GM19238 (cell line): Measurements from ENCODE around the gene MAU2.
"Not testable (repeated sequence)": the region's sequence is repeated elsewhere in the genome, so short reads cannot be mapped to it uniquely, and the experiment has no call there.

ENCODE experiments used
- DNase-seq: peaks from one replicate; pipeline ENCODE4 v3.0.0; 2011; ENCODE audit warnings: low spot score; ENCODE audit not compliant: insufficient read length

MAU2 gene

GRCh38 chr19:19382118-19382517, 61.5 kb downstream of the MAU2 start:
- no peak for DNase-seq

- no peak for DNase-seq
These were observed 63.9 kb downstream of the MAU2 start for GRCh38 chr19:19384486-19384885.

- DNase-seq: peak; percentile 91
These were observed 64.7 kb downstream of the MAU2 start for GRCh38 chr19:19385131-19385895.

DNA sequence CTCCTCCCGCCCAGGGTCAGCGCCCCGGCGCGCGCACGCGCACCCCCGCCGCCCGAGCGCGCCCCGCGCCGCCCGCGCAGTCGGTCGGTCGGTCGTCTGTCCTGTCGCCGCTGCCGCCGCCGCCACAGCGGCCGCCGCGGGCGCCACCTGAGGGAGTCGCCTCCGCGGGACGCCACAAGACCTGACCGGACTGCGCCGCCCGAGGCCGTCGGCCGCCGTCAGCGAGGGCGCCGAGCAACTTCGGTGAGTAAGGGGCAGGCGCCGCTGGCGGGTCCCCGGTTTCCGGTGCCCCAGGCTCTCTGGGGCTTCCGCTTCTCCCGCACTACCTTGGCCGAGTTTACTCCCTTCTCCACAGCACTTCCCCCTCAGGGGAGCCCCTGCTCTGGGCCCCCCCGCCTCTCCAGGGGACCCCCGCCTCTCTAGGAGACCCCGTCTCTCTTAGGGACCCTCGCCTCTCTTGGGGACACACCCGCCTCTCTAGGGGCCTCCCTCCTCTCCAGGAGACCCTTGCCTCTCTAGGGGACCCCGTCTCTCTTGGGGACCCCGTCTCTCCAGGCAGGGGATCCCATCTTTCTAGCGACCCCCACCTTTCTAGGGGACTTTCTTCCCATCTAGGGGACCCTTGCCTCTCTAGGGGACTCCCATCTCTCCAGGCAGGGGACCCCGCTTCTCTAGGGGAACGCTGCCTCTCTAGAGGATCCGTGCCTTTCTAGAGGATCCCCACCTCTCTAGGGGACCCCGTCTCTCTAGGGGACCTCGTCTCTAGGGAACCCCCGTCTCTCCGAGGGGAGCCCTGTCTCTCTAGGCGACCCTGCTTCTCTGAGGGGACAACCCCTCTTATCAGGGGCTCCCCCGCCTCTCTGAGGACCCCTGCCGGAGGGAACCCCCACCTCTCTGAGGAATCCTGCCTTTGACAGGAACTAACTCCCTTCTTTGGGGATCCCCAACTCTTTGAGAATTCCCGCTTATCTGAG, 65.6 kb downstream of the MAU2 start:
- DNase-seq: peak; percentile 38

DNA sequence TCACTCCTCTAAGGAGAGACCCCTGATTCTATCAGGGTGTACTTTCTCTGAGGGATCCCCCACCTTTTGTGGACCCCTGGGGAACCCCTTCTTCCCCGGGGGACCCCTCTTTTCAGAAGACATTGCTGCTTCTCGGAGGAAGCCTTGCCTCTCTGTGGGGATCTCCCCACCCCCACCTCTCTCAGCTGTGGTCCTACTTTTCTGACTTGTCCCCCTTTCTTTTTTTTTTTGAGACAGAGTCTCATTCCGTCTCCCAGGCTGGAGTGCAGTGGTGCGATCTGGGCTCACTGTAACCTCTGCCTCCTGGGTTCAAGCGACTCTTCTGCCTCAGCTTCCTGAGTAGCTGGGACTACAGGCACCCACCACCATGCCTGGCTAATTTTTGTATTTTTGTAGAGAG, 66.5 kb downstream of the MAU2 start:
- no peak for DNase-seq

- no peak for DNase-seq
These were observed 68.2 kb downstream of the MAU2 start for GRCh38 chr19:19388568-19389555.

DNA sequence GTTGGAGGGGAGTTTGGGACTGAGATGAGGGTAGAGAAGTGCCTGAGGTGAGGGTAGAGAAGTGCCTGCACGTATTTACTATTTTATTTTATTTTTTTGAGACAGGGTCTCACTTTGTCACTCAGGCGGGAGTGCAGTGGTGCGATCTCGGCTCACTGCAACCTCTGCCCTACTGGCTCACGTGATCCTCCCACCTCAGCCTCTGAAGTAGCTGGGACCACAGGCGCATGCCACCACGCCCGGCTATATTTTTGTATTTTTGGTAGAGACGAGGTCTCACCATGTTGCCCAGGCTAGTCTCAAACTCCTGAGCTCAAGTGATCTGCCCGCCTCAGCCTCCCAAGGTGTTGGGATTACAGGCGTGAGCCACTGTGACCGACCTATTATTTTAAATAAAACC, 69.1 kb downstream of the MAU2 start:
- DNase-seq: not testable (repeated sequence)

DNA sequence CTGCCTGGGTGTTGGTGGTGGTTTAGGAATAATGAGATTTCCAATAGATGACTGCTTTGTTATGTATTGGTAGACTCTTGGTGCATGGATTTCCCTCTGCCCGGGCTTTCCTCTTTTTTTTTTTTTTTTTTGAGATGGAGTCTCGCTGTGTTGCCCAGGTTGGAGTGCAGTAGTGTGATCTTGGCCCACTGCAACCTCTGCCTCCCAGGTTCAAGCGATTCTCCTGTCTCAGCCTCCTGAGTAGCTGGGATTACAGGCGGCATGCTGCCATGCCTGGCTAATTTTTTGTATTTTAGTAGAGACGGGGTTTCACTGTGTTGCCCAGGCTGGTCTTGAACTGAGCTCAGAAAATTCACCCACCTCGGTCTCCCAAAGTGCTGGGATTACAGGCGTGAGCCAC, 73.7 kb downstream of the MAU2 start:
- DNase-seq: not testable (repeated sequence)

GRCh38 chr19:19399733-19400433, 79.3 kb downstream of the MAU2 start:
- no peak for DNase-seq

GRCh38 chr19:19402656-19403372, 82.2 kb downstream of the MAU2 start:
- DNase-seq: no peak

DNA sequence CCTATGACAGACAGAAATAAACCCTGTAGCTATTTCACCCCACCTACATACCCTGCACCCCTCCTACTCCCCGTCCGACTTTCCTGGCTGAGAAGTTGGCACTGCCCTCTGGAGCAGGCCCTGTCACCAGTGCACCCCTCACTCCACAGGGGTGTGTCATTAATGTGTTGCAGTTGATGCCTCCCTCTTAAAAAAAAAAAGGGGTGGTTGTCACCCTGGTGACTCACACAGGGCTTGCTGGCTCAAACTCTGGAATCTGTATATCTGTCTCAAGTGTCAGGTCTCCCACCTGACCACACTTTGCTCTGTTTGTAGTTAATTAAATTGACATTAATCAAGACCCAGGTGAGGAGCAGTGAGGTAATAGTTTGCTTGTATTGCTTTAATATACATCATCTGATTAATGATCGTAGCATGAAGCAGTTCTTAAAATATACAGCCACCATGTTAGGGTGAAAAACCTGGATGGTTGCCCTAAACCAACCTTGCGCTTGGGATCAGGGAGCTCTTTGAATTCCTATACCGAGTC, 82.8 kb downstream of the MAU2 start:
- DNase-seq: no peak

DNA sequence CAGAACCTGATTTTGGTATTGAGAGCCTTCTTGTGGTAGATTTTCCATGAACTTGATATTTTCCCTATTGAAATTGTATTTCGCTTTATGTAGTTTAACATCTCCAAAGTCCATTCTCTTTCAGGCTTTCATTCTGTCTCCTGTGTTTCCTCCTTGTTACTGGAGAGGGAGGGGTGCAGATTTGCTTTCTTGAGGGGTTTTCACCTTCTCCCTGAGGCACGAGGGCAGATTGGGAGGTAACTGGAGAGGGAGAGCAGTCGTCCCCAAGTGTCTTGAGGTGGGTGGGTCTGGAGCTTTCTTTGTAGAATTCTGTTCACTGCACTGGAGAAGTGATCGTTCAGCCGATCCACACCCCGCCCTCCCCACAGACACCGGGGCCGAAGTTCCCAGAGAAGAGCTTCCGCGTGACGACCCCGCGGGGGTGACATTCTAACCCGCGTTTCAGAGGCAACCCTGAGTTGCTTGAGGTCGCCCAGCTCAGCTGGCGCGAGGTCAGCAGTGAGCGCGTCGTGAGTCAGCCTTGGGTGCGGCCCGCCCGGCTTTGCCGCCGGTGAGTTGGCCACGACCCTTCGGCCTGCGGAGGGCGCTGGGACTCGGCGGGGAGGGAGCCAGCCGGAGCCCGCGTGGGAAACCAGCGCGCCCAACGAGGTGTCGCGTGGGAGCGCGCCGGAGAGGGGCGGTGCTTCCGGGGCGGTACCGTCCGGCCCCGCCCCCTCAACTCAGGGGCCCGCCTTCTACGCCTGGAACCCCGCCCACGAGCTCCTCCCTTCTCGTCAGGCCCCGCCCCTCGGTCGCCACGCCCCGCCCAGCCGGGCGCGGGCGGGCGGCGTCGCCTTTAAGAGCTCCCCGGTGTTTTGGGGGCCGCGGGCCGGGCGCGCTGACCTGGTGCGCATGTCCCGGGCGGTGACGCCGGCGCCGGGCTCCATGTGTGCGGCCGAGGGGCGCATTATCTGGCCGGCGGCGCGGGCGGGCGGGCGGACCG, 84.5 kb downstream of the MAU2 start, which contains the start of gene GATAD2A:
Gene GATAD2A, plus strand, starts transcription at position 797 of the 982 bp plus-strand sequence. CDS start 59,671 bp downstream, outside the sequence.
- DNase-seq: peak; percentile 79

DNA sequence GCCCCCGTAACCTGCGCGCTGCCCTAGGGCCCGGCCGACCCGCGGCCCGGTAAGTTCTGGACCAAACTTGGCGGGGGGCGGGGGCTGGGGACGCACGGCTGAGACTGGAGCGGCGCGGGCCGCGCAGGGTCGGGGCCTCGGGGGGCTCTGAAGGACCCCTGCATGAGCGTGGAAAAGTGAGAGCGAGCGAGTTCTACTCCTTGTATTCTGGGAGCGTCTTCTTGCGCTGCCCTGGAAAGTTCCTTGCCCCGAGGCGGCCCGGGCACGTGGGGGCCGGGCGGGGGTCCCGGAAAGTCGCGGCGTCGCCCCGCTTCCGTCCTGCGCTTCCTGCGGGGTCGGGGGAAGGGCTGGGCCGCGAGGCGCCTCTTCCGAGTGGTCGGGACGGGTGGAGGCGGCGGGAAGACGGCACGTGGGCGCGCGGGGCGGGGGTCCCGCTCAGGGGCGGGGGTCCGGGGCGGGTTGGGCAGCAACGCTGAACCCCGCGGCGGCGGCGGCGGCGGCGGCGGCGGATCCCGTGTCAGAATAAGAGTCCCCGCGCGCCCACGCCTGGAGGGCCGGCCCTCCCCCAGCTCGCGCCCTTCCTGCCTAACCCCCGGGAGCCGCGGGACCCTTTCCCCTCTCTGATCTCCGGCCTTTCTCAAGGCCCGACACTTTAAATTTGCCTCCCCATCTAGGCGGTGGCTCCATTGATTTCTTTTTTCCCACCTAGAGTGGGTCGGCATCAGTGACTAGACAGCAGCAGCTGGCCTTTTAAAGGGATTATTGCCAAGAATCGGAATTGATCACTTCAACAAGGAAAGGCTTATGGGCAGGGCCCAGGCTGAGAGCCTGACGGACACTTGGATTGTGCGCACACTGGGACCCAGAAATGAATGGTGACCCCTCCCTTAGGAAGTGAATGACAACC, 85.6 kb downstream of the MAU2 start:
- DNase-seq: no peak

GRCh38 chr19:19406878-19407632, 86.4 kb downstream of the MAU2 start:
- no peak for DNase-seq

DNA sequence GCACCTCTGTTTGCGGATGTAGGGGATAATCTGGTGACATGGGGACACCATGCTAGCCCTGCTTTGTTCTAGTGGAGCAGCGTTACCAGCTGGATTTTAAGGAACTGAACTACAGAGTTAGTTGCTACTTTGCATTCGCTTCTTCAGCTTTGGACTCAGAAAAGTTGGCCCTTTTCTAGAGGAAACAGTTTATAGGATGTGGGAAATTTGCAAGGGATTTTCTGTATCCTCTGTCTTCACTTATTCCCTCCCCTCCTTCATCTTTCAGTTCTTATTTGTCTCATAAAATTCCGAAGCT, 87.0 kb downstream of the MAU2 start:
- DNase-seq: no peak
